Superior temporal gyrus (tissue), 1 donor: ENCODE data around the gene FRMPD1.
"Not testable (repeated sequence)": the region's sequence is repeated elsewhere in the genome, so short reads cannot be mapped to it uniquely, and the experiment has no call there.

ENCODE experiments used
- DNase-seq: peaks from one replicate; pipeline ENCODE4 v3.0.0-alpha.2; 2016; ENCODE audit errors: extremely low spot score

The FRMPD1 gene

DNA sequence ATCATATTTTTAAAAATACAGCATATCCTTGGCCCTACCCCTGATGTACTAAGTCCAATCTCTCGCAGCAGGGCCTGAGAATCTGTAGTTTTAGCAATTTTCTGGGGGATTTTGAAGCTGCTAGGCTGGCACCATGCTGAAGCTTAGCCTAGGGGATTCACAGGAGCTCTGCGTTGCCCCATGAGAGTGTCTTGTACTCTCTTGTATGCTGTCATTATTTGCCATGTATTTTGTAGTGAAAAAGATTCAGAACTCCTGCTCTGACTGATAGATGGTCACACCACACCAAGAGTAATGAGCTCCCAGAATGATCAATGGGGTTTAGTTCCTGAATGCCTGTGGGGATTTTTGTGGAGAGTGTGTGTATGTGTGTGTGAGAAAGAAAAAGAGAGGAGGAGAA, 82.2 kb downstream of the FRMPD1 start:
- DNase-seq: no peak

GRCh38 chr9:37739222-37739621, 88.5 kb downstream of the FRMPD1 start:
- no peak for DNase-seq

GRCh38 chr9:37740128-37740527, 89.4 kb downstream of the FRMPD1 start:
- DNase-seq: no peak

DNA sequence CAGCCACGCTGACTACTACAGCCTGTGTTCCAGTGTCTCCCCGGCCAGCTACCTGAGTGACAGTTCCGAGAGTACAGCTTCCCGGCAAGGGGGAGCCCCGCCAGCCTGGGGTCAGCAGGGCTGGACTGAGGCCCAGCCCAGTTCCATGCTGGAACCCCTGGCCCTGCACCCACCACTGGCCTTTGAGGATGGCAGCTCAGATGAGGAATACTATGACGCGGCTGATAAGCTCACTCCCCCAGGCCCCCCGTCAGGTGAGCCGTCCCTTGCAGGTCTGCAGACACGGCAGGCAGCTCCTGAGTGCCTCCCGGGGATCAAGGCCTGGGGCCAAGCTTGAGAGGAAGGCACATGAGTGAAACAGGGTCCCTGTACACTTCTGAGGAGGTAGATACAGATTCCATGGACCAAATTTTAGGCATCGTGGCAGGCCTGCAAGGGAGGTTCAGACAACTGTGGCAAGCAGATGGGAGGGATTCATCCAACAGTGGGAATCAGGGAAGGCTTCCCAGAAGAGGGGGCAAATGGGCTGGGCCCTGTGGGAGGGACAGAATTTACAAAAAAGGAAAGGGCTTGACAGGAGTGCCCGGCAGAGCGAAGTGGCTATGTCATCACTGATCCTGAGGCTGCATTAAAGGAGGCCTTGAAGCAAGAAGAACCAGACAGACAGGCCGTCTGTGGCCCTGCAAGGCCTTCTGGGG, 90.0 kb downstream of the FRMPD1 start:
- no peak for DNase-seq

GRCh38 chr9:37745970-37746369, 95.2 kb downstream of the FRMPD1 start:
- no peak for DNase-seq

DNA sequence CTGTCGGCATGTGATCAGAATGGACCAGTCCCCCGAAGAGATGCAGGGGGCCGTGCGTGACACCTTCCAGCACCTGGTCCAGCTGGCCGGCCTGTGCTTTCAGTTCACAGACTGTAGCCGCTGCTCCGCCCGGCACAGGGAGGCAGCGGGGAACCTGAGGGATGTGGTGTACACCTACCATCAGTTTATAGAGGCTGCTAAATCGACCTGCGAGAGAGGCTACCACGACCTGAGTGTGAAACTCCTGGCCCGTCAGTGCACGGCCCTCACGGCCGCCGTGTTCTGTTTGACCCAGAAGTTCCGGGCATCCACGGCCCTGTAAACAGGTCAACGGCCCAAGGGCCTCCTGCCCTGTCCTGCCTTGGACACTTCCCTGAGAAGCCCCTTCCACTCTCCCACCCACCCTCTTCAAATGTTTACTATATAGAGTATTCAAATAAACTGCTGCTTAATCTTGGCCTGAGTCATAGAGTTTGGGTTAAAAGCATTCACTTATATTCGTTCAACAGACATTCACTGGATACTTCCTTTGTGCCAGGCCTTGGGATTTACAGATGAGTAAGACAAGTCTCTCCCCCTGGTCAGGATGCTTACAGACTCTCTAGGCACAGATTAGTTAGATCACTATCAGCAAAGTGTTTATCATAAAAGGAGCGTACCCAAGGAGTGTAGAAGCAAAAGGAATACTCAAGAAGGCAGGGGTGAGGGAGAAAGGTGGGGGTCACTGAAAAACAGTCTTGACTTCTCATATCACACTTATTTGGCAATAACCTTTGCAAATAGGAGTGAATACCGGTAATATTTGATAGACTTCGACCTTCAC, 95.9 kb downstream of the FRMPD1 start:
- no peak for DNase-seq

- DNase-seq: peak; percentile 86
Observed at GRCh38 chr9:37747271-37747753, 96.6 kb downstream of the FRMPD1 start.

DNA sequence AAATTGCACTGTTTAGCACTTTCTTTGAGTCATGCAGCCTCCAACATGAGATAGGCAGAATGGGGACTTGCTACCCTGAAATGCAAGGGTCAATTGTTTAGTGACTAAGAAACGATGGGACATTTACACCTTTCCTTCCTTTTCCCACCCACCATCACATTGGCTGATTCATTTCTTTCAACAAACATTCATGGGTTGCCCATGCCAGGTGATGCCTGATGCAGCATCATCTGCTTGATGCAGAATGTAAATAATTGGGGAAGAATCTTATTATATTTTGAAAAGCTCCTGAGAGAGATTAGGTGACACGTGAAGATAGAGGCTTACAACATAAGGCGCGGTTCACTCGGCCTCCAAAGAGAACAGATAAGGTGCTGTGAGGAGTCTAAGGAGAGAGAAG, 98.4 kb downstream of the FRMPD1 start:
- DNase-seq: no peak

DNA sequence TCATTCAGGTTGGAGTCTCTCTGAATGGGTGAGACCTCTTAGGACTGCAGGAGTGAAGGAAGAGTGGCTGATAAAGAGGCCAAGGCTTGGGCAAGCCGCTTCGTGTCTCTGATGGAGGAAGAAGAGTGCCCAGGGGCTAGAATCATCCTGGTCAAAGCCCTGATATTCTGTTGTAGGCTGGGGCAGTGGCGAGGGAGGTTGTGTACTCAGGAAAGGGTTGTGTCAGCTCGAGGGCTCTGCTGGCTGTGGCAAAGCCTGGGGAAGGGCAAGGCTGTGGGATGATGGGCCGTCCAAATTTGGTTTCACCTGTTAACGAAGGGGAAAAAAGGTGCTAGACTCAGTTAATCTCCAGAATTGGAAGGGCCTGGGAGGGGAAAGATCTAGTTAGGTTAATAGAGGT, 100.4 kb downstream of the FRMPD1 start:
- DNase-seq: no peak

DNA sequence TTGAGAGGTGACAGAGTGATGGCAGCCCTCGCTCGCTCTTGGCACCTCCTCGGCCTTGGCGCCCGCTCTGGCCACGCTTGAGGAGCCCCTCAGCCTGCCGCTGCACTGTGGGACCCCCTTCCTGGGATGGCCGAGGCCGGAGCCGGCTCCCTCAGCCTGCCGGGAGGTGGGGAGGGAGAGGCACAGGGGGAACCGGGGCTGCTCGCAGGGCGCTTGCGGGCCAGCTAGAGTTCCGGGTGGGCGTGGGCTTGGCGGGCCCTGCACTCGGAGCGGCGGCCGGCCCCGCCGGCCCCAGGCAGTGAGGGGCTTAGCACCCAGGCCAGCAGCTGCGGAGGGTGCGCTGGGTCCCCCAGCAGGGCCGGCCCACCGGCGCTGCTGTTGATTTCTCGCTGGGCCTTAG, 101.0 kb downstream of the FRMPD1 start:
- DNase-seq: not testable (repeated sequence)

- not testable (repeated sequence) for DNase-seq
Observed at GRCh38 chr9:37752112-37752511, 101.4 kb downstream of the FRMPD1 start.

- no peak for DNase-seq
Observed at GRCh38 chr9:37752642-37753488, 102.1 kb downstream of the FRMPD1 start.

- peak; percentile 58 for DNase-seq
Observed at GRCh38 chr9:37753489-37754190, 102.9 kb downstream of the FRMPD1 start, which contains the start of gene TRMT10B. TSS of gene TRMT10B (plus strand) at chr9:37753805. CDS start at chr9:37761932, 8,127 bp downstream.

DNA sequence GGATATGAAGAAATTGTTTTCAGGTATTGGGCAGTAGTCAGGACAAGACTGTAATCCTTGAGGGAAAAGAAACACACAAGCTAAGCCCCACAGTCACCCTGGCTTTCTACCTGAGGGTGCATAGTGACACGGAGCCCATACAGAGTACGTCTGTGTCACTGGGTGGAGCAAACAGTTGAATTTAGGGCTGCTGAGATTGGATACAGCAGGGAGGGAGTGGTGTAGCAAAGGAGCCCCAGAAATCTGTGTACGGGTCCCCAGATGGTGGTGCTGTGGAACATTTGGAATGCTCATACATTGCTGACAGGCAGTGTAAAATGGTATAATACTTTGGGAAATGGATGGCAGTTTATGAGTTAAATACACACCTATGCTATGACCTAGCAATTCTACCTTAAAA, 108.0 kb downstream of the FRMPD1 start:
- DNase-seq: no peak

DNA sequence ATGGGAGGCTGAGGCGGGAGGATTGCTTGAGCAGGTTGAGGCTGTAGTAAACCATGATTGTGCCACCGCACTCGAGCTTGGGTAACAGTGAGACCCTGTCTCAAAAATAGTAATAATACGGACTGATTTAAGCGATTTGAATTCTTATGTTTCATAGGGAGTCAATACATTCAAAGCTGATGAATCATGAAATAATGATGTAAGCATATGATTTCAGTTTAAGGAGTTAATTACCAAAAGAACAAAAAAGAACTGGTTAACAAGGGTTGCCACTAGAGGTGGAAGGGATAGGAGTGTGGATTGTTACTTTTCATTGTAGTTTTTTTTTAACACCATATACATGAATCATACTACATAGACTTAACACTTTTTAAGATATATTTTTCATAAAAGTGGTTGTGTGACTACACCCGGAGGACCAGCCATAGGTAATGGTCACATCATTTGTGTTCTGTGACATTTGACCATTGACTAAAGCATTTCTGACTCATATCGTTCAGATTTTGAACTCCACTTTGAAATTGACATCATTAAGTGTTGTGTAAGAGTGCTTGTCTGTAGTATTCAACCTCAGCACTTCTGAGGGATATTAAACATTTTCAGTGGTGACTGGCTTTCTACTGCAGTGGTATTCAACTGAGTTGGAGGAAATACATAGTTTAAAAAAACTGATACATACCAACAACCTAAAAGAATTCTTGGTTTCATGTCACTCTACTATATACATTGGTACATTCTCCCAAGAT, 109.8 kb downstream of the FRMPD1 start:
- DNase-seq: no peak

DNA sequence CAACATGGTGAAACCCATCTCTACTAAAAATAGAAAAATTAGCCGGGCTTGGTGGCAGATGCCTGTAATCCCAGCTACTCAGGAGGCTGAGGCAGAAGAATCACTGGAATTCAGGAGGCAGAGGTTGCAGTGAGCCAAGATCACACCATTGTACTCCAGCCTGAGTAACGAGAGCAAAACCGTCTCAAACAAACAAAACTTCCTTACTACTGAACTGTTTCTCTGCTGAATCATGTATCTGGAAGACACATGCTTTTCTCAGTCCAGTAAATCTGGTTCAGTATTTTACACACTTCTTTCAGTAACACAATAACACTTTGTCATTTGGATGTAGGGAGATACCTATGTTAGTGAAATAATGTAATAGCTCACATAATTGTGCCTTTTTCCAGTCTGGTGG, 110.8 kb downstream of the FRMPD1 start:
- DNase-seq: no peak

- not testable (repeated sequence) for DNase-seq
Observed at GRCh38 chr9:37765263-37765662, 114.5 kb downstream of the FRMPD1 start.

DNA sequence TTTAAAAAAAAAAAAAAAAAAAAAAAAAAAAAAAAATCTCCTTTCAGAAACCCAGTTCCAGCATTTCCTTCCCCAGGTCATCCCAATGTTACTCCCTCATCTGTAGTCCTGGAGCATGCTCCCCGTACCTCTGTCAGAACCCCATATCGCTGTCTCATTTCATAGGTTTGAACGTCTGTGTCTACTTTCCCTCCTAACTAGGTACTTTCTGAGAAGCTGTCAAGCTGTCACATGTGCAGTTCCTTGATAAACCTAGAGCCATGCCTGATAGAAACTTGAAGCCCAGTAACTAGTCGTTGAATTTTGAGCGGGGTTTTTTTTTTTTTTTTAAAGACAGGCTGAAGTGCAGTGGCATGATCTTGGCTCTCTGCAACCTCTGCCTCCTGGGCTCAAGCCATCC, 118.6 kb downstream of the FRMPD1 start:
- no peak for DNase-seq

DNA sequence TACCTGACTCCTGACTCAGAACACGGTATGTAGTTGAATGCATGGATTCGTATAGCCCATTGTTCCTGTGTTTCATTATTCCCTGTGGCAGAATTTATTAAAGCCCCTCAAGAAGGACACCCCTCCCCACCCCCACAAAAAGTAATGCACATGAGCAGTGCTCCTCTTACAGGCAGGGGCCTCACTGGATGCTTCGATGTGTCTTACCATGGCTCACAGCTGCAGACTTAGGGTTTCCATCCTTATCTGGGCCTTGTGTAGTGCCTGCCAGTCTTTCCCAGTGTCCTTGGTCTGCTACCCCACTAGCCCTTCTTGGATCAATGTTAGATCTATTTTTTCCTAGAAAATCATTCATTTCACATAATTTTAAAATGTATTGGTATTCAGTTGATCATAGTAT, 119.2 kb downstream of the FRMPD1 start:
- no peak for DNase-seq

DNA sequence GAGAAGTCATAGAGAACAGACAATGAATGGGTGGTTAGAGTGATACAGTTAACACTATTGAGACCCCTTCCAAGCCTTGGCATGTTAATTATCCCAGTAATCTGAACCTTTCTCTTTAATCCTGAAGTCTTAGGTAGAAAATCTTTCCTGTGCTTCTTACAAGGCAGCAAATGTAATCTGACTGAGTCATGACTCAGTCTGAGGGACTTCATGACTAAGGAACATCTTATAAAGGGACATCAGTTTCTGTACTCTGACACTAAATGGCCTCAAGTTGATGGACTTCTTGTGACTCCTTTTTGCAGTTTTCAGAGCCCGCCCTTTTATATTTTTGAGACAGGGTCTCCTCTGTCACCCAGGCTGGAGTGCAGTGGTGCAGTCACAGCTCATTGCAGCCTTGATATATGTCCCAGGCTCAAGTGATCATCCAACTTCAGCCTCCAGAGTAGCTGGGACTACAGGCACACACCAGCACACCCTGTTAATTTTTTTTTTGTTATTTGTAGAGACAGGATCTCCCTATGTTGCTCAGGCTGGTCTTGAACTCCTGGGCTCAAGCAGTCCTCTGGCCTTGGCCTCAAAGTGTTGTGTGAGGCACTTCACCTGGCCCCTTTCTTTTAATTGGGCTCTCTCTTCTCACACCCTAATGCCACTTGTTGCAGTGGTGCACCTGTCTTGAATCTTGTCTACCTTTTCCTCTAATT, 124.6 kb downstream of the FRMPD1 start:
- no peak for DNase-seq
